Duodenal mucosa (tissue), 2 donors: ENCODE results near the gene DTHD1.

ENCODE experiments used
- H3K27ac ChIP-seq: one replicate; pipeline ENCODE4 v1.7.0; 2013; ENCODE audit warnings: low read depth, low read length
- H3K27me3 ChIP-seq, 2 donors: one replicate each; pipeline ENCODE4 v1.7.0; 2013; ENCODE audit warnings: low read length in 2 of 2, control low read depth in 1 of 2; ENCODE audit not compliant: insufficient read depth in 2 of 2, control insufficient read depth in 1 of 2
- H3K36me3 ChIP-seq, 2 donors: one replicate each; pipeline ENCODE4 v1.7.0; 2013; ENCODE audit warnings: low read length in 2 of 2, control low read depth in 1 of 2; ENCODE audit not compliant: insufficient read depth in 2 of 2, control insufficient read depth in 1 of 2
- H3K4me1 ChIP-seq, 2 donors: one replicate each; pipeline ENCODE4 v1.7.0; 2013; ENCODE audit warnings: low read length in 2 of 2, control low read depth in 1 of 2; ENCODE audit not compliant: insufficient read depth in 2 of 2, control insufficient read depth in 1 of 2
- H3K4me3 ChIP-seq, 2 donors: one replicate each; pipeline ENCODE4 v1.7.0; 2013; ENCODE audit warnings: low read length in 2 of 2, low read depth in 1 of 2
- H3K9ac ChIP-seq, 2 donors: one replicate each; pipeline ENCODE4 v1.7.0; 2013; ENCODE audit warnings: low read length in 2 of 2, low read depth in 1 of 2
- H3K9me3 ChIP-seq, 2 donors: one replicate each; pipeline ENCODE4 v1.7.0; 2013; ENCODE audit warnings: low read length in 2 of 2, control low read depth in 1 of 2; ENCODE audit not compliant: control insufficient read depth in 1 of 2

DTHD1 gene

DNA sequence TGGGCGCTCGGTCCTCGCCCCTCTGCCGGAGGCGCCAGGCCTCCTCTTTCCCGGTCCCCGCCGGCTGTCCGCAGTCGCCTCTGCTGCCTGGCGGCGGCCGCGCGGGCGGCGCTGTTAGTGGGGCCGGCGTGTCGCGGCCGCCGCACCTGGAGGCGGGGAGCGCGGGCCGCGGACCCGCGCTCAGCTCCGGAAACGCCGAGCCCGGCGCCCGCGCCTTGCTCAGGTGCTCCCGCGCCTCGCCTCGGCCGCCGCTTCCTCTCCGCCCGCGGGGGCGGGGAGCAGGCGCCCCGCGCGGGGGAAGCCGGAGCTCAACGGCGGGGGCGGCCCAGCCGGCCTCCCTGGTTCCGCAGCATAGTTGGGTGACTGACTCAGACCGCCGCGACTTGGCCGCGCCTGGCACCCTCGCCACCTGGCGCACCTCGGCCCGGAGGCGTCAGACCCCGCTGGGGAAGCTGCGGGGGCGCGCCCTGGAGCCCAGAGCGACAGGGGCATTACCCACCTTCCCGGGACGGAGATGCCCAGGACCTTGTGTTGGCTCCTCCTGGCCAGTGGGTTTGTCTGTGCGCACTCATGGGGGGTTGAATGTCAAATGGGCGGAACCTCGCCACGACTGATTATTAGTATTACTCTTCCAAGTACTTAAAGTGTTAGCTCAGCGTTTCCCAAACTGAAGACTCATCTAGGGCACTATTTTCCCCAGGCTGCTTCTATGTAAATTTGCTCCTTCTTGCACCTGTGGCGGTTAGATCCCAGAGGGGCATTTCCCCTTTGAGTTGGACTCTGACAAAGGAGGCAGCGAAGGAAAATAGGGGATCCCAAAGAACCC lies 36.9 kb upstream of the DTHD1 start, which contains the start of gene ARAP2:
Gene ARAP2, minus strand, starts transcription at position 258 of the 826 bp plus-strand sequence. CDS start 15,028 bp downstream, outside the sequence.
- H3K4me3 ChIP-seq = peak within 1 kb of the TSS; percentile 86 to 87
- H3K27ac ChIP-seq = peak within 1 kb of the TSS; percentile 85
- H3K36me3 ChIP-seq = no peaks in the 10 kb centered on the region
- H3K27me3 ChIP-seq = no peaks in the 10 kb centered on the region
- H3K4me1 ChIP-seq = peaks cover 8 to 18% of the 10 kb centered on the region in 2 donors
- peak within 1 kb of the TSS; percentile 76 to 79 for H3K9ac ChIP-seq
- no peaks in the 10 kb centered on the region for H3K9me3 ChIP-seq

DNA sequence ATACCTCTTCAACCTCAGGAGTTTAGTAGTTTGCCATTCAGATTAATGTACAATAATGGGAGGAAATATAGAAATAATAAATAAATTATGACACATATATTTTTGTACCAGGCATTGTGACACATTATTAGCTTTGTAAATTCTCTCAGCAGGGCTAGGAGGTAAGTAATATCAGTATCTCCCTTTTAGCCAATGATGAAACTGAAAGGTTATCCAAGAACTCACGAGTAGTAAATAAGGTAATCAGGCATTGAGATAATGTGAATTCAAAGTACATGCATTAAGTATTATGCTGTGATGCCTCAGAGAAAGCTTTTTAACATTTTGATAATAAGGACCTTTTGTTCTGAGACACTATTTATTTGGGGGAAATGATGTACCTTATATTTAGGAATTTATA lies 31.8 kb upstream of the DTHD1 start:
- Histone ChIP-seq H3K4me3 (no peak overlapping the region), H3K9ac (no peak overlapping the region), H3K27me3 (no peaks in the 10 kb centered on the region), H3K4me1 (peaks cover 0 to 3% of the 10 kb centered on the region in 2 donors), H3K27ac (no peak overlapping the region), H3K36me3 (no peaks in the 10 kb centered on the region), H3K9me3 (no peaks in the 10 kb centered on the region)

DNA sequence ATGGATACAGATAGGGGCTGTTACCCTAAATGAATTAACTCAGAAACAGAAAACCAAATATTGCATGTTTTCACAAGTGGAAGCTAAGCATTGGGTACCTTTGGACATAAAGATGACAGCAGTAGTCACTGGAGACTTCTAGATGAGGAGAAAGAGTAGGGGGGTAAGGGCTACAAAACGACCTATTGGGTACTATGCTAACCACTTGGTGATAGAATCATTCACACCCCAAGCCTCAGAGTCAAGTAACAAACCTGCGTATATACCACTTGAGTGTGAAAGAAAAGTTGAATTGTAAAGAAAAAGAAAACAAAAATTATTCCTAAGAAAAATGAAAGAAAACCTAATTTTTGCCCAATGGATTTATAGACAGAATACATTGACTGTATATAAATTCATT lies 29.4 kb upstream of the DTHD1 start:
- no peaks in the 10 kb centered on the region for H3K9me3 ChIP-seq
- H3K4me1 ChIP-seq = peaks cover 0 to 10% of the 10 kb centered on the region in 2 donors
- H3K36me3 ChIP-seq = no peaks in the 10 kb centered on the region
- no peak overlapping the region for H3K27ac ChIP-seq
- H3K27me3 ChIP-seq = no peaks in the 10 kb centered on the region
- no peak overlapping the region for H3K4me3 ChIP-seq
- H3K9ac ChIP-seq = no peak overlapping the region

DNA sequence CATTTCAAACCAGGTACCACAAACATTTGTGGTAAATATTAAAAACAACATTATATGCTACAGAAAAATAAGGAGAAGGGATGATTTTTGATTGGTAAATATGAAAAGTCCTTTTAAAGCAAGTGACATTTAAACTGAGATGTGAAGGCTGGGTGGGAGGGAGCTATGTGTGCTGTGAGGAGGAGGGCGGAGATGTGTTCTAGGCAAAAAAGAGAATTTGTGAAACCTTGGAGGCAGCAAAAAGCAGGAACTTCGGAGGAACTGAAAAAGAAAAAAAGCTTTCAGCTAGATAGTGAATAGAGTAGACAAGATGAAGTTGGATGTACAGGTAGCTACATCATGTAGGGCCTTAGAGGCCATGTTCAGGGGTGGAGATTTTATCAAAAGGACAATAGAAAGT lies 27.0 kb upstream of the DTHD1 start:
- Histone ChIP-seq H3K27ac (no peak overlapping the region), H3K9ac (no peak overlapping the region), H3K4me3 (no peak overlapping the region), H3K9me3 (no peaks in the 10 kb centered on the region), H3K27me3 (no peaks in the 10 kb centered on the region), H3K4me1 (peaks cover 0 to 10% of the 10 kb centered on the region in 2 donors), H3K36me3 (no peaks in the 10 kb centered on the region)

DNA sequence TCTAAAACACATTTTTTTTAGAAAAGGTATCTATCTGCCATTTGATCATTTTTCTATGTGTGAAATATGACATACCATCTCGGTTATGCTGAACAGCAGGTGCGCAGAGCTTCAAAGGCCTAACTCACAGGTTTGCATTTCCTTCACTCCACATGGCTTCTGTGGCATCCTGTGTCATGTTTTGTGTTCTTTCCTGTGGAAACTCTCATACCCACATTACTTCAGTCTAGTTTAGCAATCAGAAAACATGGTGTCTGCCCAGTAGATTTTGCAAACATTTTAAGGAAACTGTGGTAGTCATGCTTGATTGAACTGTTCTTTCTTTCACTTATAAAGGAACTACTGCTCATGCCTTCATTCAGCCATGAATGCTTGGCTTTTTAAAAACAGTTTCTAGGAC lies 25.8 kb upstream of the DTHD1 start:
- Histone ChIP-seq H3K9ac (no peak overlapping the region), H3K27ac (no peak overlapping the region), H3K36me3 (no peaks in the 10 kb centered on the region), H3K9me3 (no peaks in the 10 kb centered on the region), H3K4me1 (peaks cover 0 to 10% of the 10 kb centered on the region in 2 donors), H3K27me3 (no peaks in the 10 kb centered on the region), H3K4me3 (no peak overlapping the region)

DNA sequence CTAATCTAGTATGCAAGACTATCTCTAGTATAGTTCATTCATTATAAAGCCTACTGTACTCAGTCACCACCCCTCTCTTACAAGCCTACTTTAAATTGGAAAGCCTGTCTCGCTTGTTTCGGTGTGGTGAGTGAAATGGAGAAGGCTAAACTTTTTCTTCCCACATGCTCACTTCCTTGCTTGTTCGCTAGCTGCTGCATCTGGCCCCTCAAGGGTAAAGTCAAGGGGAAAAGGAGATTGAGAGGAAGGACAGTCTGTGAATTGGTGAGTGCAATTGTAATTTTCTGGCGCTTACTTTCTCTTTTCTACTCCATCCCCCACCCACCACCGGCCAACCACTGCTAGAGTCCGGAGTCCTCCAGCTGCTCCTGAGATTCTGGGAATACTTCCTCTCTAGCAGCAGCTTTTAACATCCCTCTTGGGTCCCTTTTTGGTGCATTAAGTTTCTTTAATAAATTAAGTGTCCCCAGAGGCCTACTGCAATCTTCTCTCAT lies 25.0 kb upstream of the DTHD1 start:
- Histone ChIP-seq H3K9me3 (no peaks in the 10 kb centered on the region), H3K4me1 (peaks cover 0 to 10% of the 10 kb centered on the region in 2 donors), H3K4me3 (peak overlapping the region; percentile 48 to 50), H3K36me3 (no peaks in the 10 kb centered on the region), H3K27me3 (no peaks in the 10 kb centered on the region), H3K27ac (no peak overlapping the region), H3K9ac (peak overlapping the region in 1 of 2 donors; percentile 55)

DNA sequence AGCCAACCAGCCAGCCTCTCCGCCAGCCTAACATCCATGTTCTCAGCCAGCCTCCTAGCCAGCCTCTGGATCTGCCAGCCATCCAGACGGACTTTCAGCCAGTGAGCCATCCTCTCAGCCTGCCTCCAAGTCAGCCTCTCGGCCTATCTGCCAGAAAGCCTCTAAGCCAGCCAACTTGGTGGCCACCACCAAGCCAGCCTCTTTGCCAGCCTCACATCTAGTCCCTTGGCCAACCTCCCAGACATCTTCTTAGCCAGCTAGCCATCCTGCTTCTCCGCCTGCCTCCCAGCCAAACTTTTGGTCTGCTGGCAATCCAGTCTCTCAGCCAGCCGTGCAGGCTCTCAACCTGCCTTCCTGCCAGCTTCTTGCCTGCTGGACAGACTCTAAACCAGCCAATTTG lies 20.7 kb upstream of the DTHD1 start:
- Histone ChIP-seq H3K4me3 (no peak overlapping the region), H3K27ac (no peak overlapping the region), H3K36me3 (no peaks in the 10 kb centered on the region), H3K4me1 (peaks cover 0 to 10% of the 10 kb centered on the region in 2 donors), H3K27me3 (no peaks in the 10 kb centered on the region), H3K9ac (no peak overlapping the region), H3K9me3 (no peaks in the 10 kb centered on the region)

DNA sequence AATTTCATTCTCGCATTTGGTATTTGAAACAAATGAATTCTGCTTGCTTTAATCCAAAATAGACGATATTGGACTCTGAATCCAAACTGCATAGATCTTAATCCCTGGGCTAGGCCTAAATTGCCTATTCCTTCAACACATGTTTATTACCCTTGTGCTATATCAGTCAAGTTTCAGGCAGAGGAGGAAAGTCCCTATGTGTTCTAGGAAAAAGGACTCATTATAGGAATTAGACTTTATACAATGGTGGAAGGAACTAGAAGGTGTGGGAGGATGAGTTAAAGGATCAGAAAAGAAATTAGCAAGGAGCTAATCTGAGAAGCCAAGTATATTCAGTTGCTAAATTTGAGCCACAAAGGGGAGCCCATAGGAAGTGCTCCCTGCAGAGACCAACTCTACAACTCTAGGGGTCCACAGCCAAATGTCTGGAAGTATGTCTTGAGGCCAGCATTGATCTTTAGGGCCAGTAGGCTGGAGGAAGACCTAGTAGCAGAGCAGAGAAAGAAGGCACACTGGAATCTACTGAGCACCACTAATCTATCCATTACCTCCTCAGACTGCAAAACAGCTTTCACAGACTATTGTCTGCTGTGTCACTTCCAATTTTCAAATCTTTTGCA lies 17.1 kb upstream of the DTHD1 start:
- Histone ChIP-seq H3K9me3 (no peaks in the 10 kb centered on the region), H3K4me1 (no peaks in the 10 kb centered on the region), H3K9ac (no peak overlapping the region), H3K27me3 (no peaks in the 10 kb centered on the region), H3K4me3 (no peak overlapping the region), H3K36me3 (no peaks in the 10 kb centered on the region), H3K27ac (no peak overlapping the region)

- Histone ChIP-seq H3K4me3 (no peak overlapping the region), H3K36me3 (no peaks in the 10 kb centered on the region), H3K4me1 (no peaks in the 10 kb centered on the region), H3K9me3 (no peaks in the 10 kb centered on the region), H3K27ac (no peak overlapping the region), H3K9ac (no peak overlapping the region), H3K27me3 (no peaks in the 10 kb centered on the region)
Observed at GRCh38 chr4:36267486-36268268, 13.7 kb upstream of the DTHD1 start.

GRCh38 chr4:36269101-36269500 lies 12.3 kb upstream of the DTHD1 start:
- no peak overlapping the region for H3K9ac ChIP-seq
- no peaks in the 10 kb centered on the region for H3K9me3 ChIP-seq
- H3K27ac ChIP-seq = no peak overlapping the region
- no peak overlapping the region for H3K4me3 ChIP-seq
- no peaks in the 10 kb centered on the region for H3K27me3 ChIP-seq
- no peaks in the 10 kb centered on the region for H3K36me3 ChIP-seq
- no peaks in the 10 kb centered on the region for H3K4me1 ChIP-seq
